Trophoblast cell (in vitro differentiated cells and primary cell): Measurements from ENCODE around the gene KLRC3.
"Not testable (repeated sequence)": the region's sequence is repeated elsewhere in the genome, so short reads cannot be mapped to it uniquely, and the experiment has no call there.

Source experiments
- DNase-seq, 2 donors: peaks; one replicate each; pipeline ENCODE4 v3.0.0-alpha.2; 2016
- H2AFZ ChIP-seq: 2 replicates; pipeline ENCODE4 v1.6.1; 2013; ENCODE audit warnings: low read length, moderate library complexity, mild to moderate bottlenecking; ENCODE audit not compliant: insufficient read depth, poor library complexity
- H2AK5ac ChIP-seq: 2 replicates; pipeline ENCODE4 v1.6.1; 2013; ENCODE audit warnings: mild to moderate bottlenecking, low read length
- H2BK120ac ChIP-seq: 2 replicates; pipeline ENCODE4 v1.6.1; 2013; ENCODE audit warnings: low read length, mild to moderate bottlenecking, moderate library complexity; ENCODE audit not compliant: insufficient read depth, poor library complexity
- H2BK12ac ChIP-seq: 2 replicates; pipeline ENCODE4 v1.6.1; 2013; ENCODE audit warnings: mild to moderate bottlenecking, low read length, moderate library complexity
- H2BK5ac ChIP-seq: 2 replicates; pipeline ENCODE4 v1.6.1; 2013; ENCODE audit warnings: low read length, low read depth, moderate library complexity, mild to moderate bottlenecking; ENCODE audit not compliant: poor library complexity
- H3K14ac ChIP-seq: 2 replicates; pipeline ENCODE4 v1.6.1; 2013; ENCODE audit warnings: mild to moderate bottlenecking, low read length
- H3K18ac ChIP-seq: 2 replicates; pipeline ENCODE4 v1.6.1; 2013; ENCODE audit warnings: mild to moderate bottlenecking, low read length
- H3K23ac ChIP-seq: 2 replicates; pipeline ENCODE4 v1.6.1; 2013; ENCODE audit warnings: low read length
- H3K27ac ChIP-seq: 2 replicates; pipeline ENCODE4 v1.5.1; 2013; ENCODE audit warnings: low read depth, mild to moderate bottlenecking, inconsistent platforms, low read length, moderate library complexity
- H3K27me3 ChIP-seq: 2 replicates; pipeline ENCODE4 v1.6.1; 2013; ENCODE audit warnings: inconsistent platforms, mild to moderate bottlenecking, low read length, moderate library complexity; ENCODE audit not compliant: insufficient read depth
- H3K36me3 ChIP-seq, 2 experiments: 1 replicate in 1 of 2; 2 replicates in 1 of 2; pipeline ENCODE4 v1.6.1; 2013; ENCODE audit warnings: low read length in 2 of 2, mild to moderate bottlenecking in 2 of 2, moderate library complexity in 1 of 2; ENCODE audit not compliant: insufficient read depth in 2 of 2, control insufficient read depth in 1 of 2
- H3K4ac ChIP-seq: 2 replicates; pipeline ENCODE4 v1.6.1; 2013; ENCODE audit warnings: low read depth, mild to moderate bottlenecking, low read length, moderate library complexity
- H3K4me1 ChIP-seq, 2 experiments: 1 replicate in 1 of 2; 2 replicates in 1 of 2; pipeline ENCODE4 v1.6.1; 2013; ENCODE audit warnings: low read length in 2 of 2, mild to moderate bottlenecking in 2 of 2, moderate library complexity in 1 of 2; ENCODE audit not compliant: insufficient read depth in 2 of 2, control insufficient read depth in 1 of 2
- H3K4me2 ChIP-seq: 2 replicates; pipeline ENCODE4 v1.6.1; 2013; ENCODE audit warnings: inconsistent platforms, mild to moderate bottlenecking, low read length, moderate library complexity
- H3K4me3 ChIP-seq: 2 replicates; pipeline ENCODE4 v1.5.1; 2013; ENCODE audit warnings: mild to moderate bottlenecking, low read depth, low read length, inconsistent platforms
- H3K79me1 ChIP-seq: one replicate; pipeline ENCODE4 v1.6.1; 2013; ENCODE audit warnings: low read length
- H3K79me2 ChIP-seq: 2 replicates; pipeline ENCODE4 v1.6.1; 2013; ENCODE audit warnings: low read length, mild to moderate bottlenecking; ENCODE audit not compliant: control insufficient read depth, insufficient read depth, poor library complexity
- H3K9ac ChIP-seq: 2 replicates; pipeline ENCODE4 v1.6.1; 2013; ENCODE audit warnings: mild to moderate bottlenecking, low read length
- H3K9me3 ChIP-seq: 2 replicates; pipeline ENCODE4 v1.6.1; 2013; ENCODE audit warnings: low read depth, mild to moderate bottlenecking, control low read depth, inconsistent platforms, low read length; ENCODE audit not compliant: insufficient read depth
- H4K12ac ChIP-seq: 2 replicates; pipeline ENCODE4 v1.6.1; 2013; ENCODE audit warnings: low read depth, mild to moderate bottlenecking, low read length, moderate library complexity
- H4K8ac ChIP-seq: 2 replicates; pipeline ENCODE4 v1.6.1; 2013; ENCODE audit warnings: low read depth, mild to moderate bottlenecking, low read length, moderate library complexity
- H4K91ac ChIP-seq: one replicate; pipeline ENCODE4 v1.6.1; 2013; ENCODE audit warnings: low read depth, mild to moderate bottlenecking, low read length, moderate library complexity
- WGBS: extraction: QIAGEN DNeasy Blood & Tissue Kit; methylation state at CpG from one replicate; pipeline ENCODE4 v1.1.7; 2013; ENCODE audit warnings: missing lambda C conversion rate; ENCODE audit not compliant: insufficient read length, insufficient coverage; ENCODE audit errors: extremely low coverage; 5-methylcytosine and 5-hydroxymethylcytosine counted together

Gene KLRC3

DNA sequence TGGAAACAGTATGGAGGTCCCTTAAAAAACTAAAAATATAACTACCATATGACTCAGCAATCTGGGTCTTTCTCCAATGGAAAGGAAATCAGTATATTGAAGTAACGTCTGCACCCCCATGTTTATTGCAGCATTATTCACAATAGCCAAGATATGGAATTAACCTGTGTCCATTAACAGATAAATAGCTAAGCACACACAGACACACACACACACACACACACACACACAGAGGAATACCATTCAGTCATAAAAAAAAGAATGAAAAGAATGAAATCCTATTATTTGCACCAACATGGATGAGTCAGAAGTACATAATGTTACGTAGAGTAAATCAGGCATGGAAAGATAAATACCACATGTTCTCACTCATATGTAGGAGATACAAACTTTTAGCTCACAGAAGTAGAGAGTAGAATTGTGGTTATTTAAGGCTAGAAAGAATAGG is 35.2 kb downstream of the KLRC3 start:
- H4K91ac ChIP-seq: no peak overlapping the region
- no peaks in the 10 kb centered on the region for H3K27me3 ChIP-seq
- H4K12ac ChIP-seq: no peak overlapping the region
- H3K4me2 ChIP-seq: no peak overlapping the region
- H3K9me3 ChIP-seq: no peaks in the 10 kb centered on the region
- H3K79me1 ChIP-seq: no peaks in the 10 kb centered on the region
- no peak overlapping the region for H2AK5ac ChIP-seq
- H3K4ac ChIP-seq: no peak overlapping the region
- H3K14ac ChIP-seq: no peak overlapping the region
- H2AFZ ChIP-seq: no peak overlapping the region
- no peak overlapping the region for H3K9ac ChIP-seq
- no peak overlapping the region for H2BK5ac ChIP-seq
- no peaks in the 10 kb centered on the region for H3K4me1 ChIP-seq
- no peak overlapping the region for H3K4me3 ChIP-seq
- no peaks in the 10 kb centered on the region for H3K79me2 ChIP-seq
- H4K8ac ChIP-seq: no peak overlapping the region
- no peak overlapping the region for H2BK120ac ChIP-seq
- no peak overlapping the region for H3K23ac ChIP-seq
- no peaks in the 10 kb centered on the region for H3K36me3 ChIP-seq
- peak in 1 of 2 donors; percentile 55 for DNase-seq
- H3K27ac ChIP-seq: no peak overlapping the region
- no CpG with 5 or more reads among the region's 2 CpGs for WGBS
- H3K18ac ChIP-seq: no peak overlapping the region
- no peak overlapping the region for H2BK12ac ChIP-seq

- H3K18ac ChIP-seq: no peak overlapping the region
- H4K8ac ChIP-seq: no peak overlapping the region
- H3K4me3 ChIP-seq: no peak overlapping the region
- H3K9ac ChIP-seq: no peak overlapping the region
- DNase-seq: no peak
- H4K12ac ChIP-seq: no peak overlapping the region
- no peak overlapping the region for H2AFZ ChIP-seq
- no peak overlapping the region for H3K4me2 ChIP-seq
- H2BK12ac ChIP-seq: no peak overlapping the region
- no peaks in the 10 kb centered on the region for H3K79me1 ChIP-seq
- H3K36me3 ChIP-seq: no peaks in the 10 kb centered on the region
- no peak overlapping the region for H3K23ac ChIP-seq
- H3K14ac ChIP-seq: no peak overlapping the region
- H2AK5ac ChIP-seq: no peak overlapping the region
- no peaks in the 10 kb centered on the region for H3K4me1 ChIP-seq
- H3K4ac ChIP-seq: no peak overlapping the region
- no peak overlapping the region for H3K27ac ChIP-seq
- H4K91ac ChIP-seq: no peak overlapping the region
- WGBS: no CpG with 5 or more reads among the region's 3 CpGs
- no peaks in the 10 kb centered on the region for H3K79me2 ChIP-seq
- H3K27me3 ChIP-seq: no peaks in the 10 kb centered on the region
- H2BK5ac ChIP-seq: no peak overlapping the region
- H3K9me3 ChIP-seq: no peaks in the 10 kb centered on the region
- no peak overlapping the region for H2BK120ac ChIP-seq
Observed at GRCh38 chr12:10384191-10384590, 36.2 kb downstream of the KLRC3 start.

- Histone ChIP-seq H3K14ac (no peak overlapping the region), H2BK12ac (no peak overlapping the region), H4K12ac (no peak overlapping the region), H3K27me3 (no peaks in the 10 kb centered on the region), H3K23ac (no peak overlapping the region), H3K18ac (no peak overlapping the region), H3K4me2 (no peak overlapping the region), H3K79me1 (no peaks in the 10 kb centered on the region), H2BK120ac (no peak overlapping the region), H3K79me2 (no peaks in the 10 kb centered on the region), H3K9me3 (no peaks in the 10 kb centered on the region), H3K36me3 (no peaks in the 10 kb centered on the region), H2AFZ (no peak overlapping the region), H4K8ac (no peak overlapping the region), H3K27ac (no peak overlapping the region), H3K4me3 (no peak overlapping the region), H3K4me1 (no peaks in the 10 kb centered on the region), H2AK5ac (no peak overlapping the region), H4K91ac (no peak overlapping the region), H3K9ac (no peak overlapping the region), H3K4ac (no peak overlapping the region), H2BK5ac (no peak overlapping the region)
- no peak for DNase-seq
- WGBS: no CpG with 5 or more reads among the region's 4 CpGs
Observed at GRCh38 chr12:10381928-10382628, 38.3 kb downstream of the KLRC3 start.

DNA sequence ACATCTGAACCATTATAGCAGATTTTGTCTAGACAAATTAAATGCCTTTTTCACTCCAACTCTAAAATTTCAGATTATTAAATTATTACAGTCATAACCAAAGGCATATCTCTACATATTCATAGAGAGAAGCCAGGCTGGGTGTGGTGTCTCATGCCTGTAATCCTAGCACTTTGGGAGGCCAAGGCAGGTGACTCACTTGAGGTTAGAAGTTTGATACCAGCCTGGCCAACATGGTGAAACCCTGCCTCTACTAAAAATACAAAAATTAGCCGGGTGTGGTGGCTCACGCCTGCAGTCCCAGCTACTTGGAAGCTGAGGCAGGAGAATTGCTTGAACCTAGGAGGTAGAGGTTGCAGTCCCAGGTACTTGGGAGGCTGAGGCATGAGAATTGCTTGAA is 41.7 kb downstream of the KLRC3 start:
- not testable (repeated sequence) for H3K4ac ChIP-seq, H3K9me3 ChIP-seq, DNase-seq, H4K8ac ChIP-seq, H3K18ac ChIP-seq, H3K4me2 ChIP-seq, H3K79me1 ChIP-seq, H2BK120ac ChIP-seq, H3K23ac ChIP-seq, H3K4me3 ChIP-seq, H2BK5ac ChIP-seq, H2AK5ac ChIP-seq, H3K79me2 ChIP-seq, H4K91ac ChIP-seq, H3K27me3 ChIP-seq, H3K4me1 ChIP-seq, H3K36me3 ChIP-seq, H3K27ac ChIP-seq, H4K12ac ChIP-seq, H2AFZ ChIP-seq, H3K14ac ChIP-seq, H2BK12ac ChIP-seq, H3K9ac ChIP-seq
- no CpG with 5 or more reads among the region's 2 CpGs for WGBS
